Measurements from ENCODE around the gene CAMK1D.

The CAMK1D gene

DNA sequence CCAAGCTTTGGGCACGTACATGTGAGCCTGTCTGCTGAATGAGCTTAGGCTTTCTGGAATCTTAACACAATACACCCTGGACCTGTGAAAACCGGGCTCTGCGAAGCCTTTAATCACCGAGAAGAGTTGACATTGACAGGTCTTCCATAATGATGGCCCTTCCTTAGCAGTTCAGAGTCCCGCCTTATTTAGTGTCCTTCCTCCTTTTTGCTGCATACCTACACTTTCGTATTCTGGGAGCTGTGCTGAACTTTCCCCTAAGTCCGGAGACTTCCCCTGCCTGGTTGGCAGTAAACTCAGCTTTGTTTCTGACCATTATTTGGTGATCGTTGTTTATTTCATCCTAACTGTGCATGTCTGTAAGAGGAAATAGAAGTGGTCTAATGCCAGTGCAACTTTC lies 212.0 kb downstream of the CAMK1D start:
- DNase-seq (ENCODE audit: low read depth): no peak

DNA sequence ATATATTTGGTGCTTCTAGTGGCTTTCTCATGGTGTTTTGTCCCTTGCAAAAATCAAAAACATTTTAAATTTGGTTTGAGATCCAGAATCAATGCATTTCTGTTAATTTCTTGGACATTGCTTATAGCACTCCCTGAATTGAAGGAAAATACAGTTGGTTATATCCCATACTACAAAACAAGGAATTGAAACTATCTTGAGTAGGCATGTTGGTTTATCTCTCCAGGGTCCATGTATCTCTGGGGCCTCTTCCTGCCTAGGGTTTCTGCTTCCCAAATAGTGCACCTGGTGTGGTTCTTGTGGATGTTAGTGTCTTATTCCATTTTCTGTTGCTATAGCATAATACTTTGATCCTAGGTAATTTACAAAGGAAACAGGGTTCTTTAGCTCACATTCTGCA lies 212.4 kb downstream of the CAMK1D start:
- no peak for DNase-seq (ENCODE audit: low read depth)

- no peak for DNase-seq (ENCODE audit: low read depth)
Observed at GRCh38 chr10:12563489-12563888, 214.1 kb downstream of the CAMK1D start.

- no peak for DNase-seq (ENCODE audit: low read depth)
Observed at GRCh38 chr10:12564173-12564572, 214.8 kb downstream of the CAMK1D start.

GRCh38 chr10:12566161-12567115 lies 217.1 kb downstream of the CAMK1D start:
- no peak for DNase-seq (ENCODE audit: low read depth)

GRCh38 chr10:12568391-12569009 lies 219.2 kb downstream of the CAMK1D start:
- DNase-seq (ENCODE audit: low read depth): no peak

DNA sequence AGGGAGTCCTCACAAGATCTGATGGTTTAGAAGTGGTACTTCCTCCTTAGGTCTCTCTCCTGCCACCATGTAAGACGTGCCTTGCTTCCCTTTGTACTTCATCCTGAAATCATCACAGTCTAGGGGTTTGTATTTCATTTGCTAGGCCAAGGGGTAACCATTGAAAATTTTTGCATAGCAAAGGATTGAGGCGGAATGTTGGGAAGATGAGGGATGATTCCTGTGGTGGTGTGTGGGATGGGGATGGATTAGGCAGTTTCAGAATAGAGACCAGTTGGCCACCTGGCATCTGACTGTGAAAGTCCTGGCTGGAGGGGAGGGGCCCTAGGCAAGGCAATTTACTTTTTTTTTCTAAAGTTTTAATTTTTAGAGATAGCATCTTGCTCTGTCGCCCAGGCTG lies 222.9 kb downstream of the CAMK1D start:
- no peak for DNase-seq (ENCODE audit: low read depth)

DNA sequence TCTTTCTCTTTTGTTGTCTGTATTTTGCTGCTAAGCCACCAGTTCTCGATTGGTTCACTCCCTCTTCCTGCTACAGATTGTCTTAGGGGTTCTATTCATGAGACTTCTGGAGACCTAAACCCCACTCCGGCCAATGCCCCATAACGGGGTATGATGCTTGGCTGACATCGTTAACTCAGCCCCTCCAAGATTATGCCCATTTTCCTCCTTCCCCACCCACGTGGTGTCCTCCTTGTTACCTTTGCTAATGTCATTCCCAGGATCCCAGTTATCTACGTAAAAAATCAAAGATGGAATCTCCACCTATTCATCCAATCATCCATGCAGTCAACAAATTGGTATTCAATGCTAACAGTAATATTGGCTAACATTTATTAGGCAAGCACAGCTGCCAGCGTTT lies 228.3 kb downstream of the CAMK1D start:
- no peak for DNase-seq (ENCODE audit: low read depth)

DNA sequence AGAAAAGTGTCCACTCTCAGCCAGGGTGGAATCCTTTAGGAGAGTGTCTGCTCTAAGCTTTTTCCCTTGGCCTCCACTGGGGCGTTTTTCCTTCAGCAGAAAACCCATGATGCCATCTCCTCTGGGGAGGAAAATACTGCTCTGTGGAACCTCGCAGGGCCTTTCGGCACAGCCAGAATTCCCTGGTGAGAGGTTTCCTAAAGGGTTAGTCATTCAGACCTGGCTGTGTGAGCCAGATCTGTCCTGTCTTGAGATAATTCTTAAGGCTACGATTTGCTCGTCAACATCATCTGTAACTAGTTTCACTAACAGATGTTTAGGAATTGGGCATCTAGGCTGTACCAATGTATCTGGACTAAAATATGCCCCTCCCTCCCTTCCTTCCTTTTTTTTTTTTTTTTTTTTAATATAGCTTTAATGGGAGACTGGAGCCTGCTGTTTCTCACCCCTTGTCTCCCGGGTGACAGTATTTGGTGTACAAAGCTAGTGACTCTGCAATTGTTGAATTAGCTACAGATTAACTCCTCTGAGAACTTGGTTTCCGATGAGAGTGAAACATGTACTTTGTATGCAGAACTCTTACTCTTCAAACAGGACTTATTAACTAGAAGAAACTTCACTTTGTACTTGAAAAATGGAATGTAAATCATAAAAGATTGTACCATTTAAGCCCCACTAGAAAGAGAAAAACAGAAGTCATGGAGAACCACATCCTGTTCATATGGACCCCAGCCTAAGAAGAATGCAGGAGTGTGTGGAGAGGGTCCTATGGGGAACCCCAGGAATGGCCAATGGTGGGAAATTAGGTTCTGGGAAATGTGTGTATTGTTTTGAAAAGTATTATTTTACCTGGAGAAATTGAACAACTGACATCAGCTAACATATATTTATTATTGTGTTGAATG lies 230.9 kb downstream of the CAMK1D start:
- no peak for DNase-seq (ENCODE audit: low read depth)

- no peak for DNase-seq (ENCODE audit: low read depth)
Observed at GRCh38 chr10:12583891-12584595, 234.7 kb downstream of the CAMK1D start.

GRCh38 chr10:12586741-12587140 lies 237.4 kb downstream of the CAMK1D start:
- DNase-seq (ENCODE audit: low read depth): no peak

- DNase-seq (ENCODE audit: low read depth): no peak
Observed at GRCh38 chr10:12587451-12587888, 238.1 kb downstream of the CAMK1D start.

DNA sequence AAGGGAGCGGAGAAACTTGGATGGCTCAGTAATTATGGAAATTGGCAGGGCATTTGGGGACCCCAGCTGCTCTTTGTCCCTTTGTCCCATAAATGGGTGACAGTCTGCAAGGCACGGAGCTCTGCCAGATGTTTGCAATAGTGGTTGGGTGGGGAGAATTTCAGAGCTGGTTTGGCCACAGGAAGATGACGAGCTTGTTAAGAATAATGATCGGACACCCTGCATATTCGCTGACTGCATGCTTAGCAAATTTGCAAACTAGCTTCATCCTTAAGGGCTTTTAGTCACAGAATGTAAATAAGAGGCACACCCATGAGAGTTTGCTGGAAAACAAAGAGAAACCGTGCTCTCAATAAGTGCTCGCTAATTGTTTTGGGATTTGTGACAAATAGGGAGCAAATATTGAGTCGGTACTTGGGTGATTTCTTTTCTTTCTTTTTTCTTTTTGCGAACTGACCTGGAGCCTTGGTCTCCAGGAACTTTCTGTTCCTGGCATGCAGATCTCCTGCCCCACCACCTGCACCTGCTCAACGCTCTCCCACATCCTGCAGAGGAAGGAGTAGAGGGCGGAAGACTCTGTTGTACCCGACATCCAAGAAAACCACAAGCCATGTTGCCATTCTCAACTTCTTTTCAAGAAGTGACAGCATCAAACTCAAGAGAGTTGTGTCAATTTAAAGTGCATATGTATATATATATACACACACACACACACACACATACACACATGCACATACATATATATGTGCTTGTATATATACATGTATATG lies 238.9 kb downstream of the CAMK1D start:
- no peak for DNase-seq (ENCODE audit: low read depth)

- no peak for DNase-seq (ENCODE audit: low read depth)
Observed at GRCh38 chr10:12589291-12589690, 239.9 kb downstream of the CAMK1D start.

- no peak for DNase-seq (ENCODE audit: low read depth)
Observed at GRCh38 chr10:12589791-12590190, 240.4 kb downstream of the CAMK1D start.

DNA sequence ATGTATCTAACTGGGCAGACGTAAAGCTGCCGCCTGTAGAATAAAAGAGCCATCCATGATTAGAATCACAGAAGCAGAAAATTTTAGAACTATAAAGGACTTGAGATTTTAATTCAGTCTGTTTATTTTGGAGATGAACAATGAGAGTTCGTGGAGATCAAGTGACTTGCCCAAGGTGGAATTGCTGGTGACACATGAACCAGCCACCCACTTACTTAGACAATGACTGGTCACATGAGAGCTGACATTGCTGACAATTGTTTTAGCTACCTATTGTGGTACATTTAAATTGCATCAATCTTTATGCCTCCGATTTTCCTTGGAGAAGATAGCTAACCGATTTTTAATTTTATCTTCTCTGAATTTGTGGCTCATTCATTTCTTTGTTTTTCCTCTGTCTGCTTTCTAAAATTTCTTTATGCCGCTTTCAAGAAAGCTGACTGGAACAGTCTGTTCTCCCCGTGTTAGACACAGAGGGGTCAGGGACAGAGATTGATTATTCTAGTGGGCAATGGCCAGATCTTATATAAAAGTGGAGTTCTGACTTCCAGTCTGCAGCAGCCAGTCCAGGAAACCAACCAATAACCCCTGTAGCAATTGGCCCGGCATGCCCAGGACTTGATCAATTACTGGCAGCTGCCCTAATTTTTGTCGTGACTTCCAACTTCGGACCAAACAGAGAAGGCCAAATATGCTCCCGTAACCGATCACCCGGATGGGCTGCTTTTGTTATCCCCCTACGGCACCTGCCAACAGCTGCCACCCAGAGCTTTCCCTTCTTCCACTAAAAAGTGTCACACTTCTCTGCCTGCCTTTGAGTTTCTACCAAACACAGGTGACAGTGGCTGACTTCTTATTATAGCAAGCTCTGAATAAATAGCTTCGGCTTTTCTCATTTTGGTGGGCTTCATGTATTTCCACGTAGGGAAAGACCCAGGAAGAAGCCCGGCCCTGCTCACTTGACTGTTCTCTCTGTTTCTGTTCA lies 241.6 kb downstream of the CAMK1D start:
- DNase-seq (ENCODE audit: low read depth): no peak

DNA sequence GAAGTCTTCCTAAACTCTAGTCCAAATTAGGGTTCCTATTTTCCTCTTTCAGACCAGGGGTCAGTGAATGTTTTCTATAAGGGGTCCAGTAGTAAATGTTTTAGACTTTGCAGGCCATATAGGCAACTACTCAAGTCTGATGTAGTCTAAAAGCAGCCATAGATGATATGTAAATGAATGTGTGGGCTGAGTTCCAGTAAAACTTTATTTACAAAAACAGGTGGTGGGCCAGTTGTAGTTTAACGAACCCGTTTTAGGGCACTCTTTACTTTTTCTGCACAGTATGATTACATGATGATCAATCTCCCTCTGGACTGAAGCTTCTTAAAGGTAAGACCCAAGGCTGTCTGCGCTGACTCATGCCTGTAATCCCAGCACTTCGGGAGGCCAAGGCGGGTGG lies 243.6 kb downstream of the CAMK1D start:
- DNase-seq (ENCODE audit: low read depth): no peak

- no peak for DNase-seq (ENCODE audit: low read depth)
Observed at GRCh38 chr10:12594448-12594944, 245.1 kb downstream of the CAMK1D start.

DNA sequence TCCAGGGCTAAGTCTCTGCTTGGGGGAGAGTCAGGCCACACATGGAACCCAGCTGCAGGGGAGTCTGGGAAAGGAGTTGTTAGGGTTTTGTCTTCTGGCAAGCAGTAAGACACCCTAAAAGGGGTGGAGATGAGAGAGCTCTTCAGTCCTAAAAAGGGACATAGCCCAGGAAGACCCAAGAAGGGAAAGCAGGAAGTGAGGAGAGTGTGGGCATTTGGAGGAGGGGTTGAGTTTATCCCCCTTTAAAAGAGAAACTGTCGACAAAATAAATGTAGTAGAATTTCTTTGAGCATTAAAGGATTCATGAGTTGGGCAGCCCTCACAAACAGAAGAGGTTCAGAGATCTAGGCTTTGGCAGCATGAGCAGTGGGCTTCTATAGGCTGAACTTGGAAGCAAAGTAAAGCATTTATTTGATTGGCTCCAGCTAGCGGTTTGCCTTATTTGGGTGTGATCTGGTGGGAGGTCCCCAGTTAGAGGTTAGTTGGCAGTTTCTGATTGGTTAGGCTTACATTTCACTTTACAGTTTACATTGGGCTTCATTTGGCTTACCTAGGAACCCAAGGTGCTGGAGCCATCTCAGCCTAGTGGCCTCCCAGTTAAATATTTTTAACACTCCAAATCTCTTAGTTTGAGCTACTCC lies 246.7 kb downstream of the CAMK1D start:
- no peak for DNase-seq (ENCODE audit: low read depth)

Data from amniotic epithelial cell (primary cell).